Fibroblast of upper back skin (primary cell): ENCODE data around the gene KIFC3.
"Not testable (repeated sequence)": the region's sequence is repeated elsewhere in the genome, so short reads cannot be mapped to it uniquely, and the experiment has no call there.

Experiments
- DNase-seq: peaks from one replicate; pipeline ENCODE4 v3.0.0-alpha.2; 2013

The KIFC3 gene

GRCh38 chr16:57825298-57826044 lies 23.2 kb upstream of the KIFC3 start:
- no peak for DNase-seq

GRCh38 chr16:57824888-57825287 lies 22.6 kb upstream of the KIFC3 start:
- no peak for DNase-seq

- DNase-seq: no peak
Observed at GRCh38 chr16:57823836-57824235, 21.5 kb upstream of the KIFC3 start.

- DNase-seq: no peak
Observed at GRCh38 chr16:57822856-57823255, 20.6 kb upstream of the KIFC3 start.

- DNase-seq: no peak
Observed at GRCh38 chr16:57822018-57822553, 19.8 kb upstream of the KIFC3 start.

GRCh38 chr16:57821149-57821971 lies 19.1 kb upstream of the KIFC3 start:
- no peak for DNase-seq

GRCh38 chr16:57818377-57819064 lies 16.2 kb upstream of the KIFC3 start:
- no peak for DNase-seq

- no peak for DNase-seq
Observed at GRCh38 chr16:57817680-57818079, 15.4 kb upstream of the KIFC3 start.

- peak; percentile 93 for DNase-seq
Observed at GRCh38 chr16:57815987-57816745, 13.9 kb upstream of the KIFC3 start.

GRCh38 chr16:57814896-57815295 lies 12.6 kb upstream of the KIFC3 start:
- DNase-seq: no peak

- DNase-seq: no peak
Observed at GRCh38 chr16:57813466-57813865, 11.2 kb upstream of the KIFC3 start.

GRCh38 chr16:57811340-57811739 lies 9.0 kb upstream of the KIFC3 start:
- DNase-seq: not testable (repeated sequence)

- peak; percentile 49 for DNase-seq
Observed at GRCh38 chr16:57810197-57811031, 8.1 kb upstream of the KIFC3 start.

- no peak for DNase-seq
Observed at GRCh38 chr16:57809276-57810196, 7.2 kb upstream of the KIFC3 start.

- no peak for DNase-seq
Observed at GRCh38 chr16:57808589-57809228, 6.4 kb upstream of the KIFC3 start.

- peak; percentile 94 for DNase-seq
Observed at GRCh38 chr16:57807968-57808528, 5.8 kb upstream of the KIFC3 start.

GRCh38 chr16:57807252-57807967 lies 5.1 kb upstream of the KIFC3 start:
- peak; percentile 36 for DNase-seq

GRCh38 chr16:57805176-57805575 lies 2.9 kb upstream of the KIFC3 start:
- DNase-seq: no peak
